ENCODE data around the gene KRTAP10-8.

- no peak for TF ChIP-seq GATA3 (IDR thresholded peaks at IDR 0.05; ENCODE audit: low read depth, low read length)
- TF ChIP-seq GATA2 (IDR thresholded peaks at IDR 0.05; ENCODE audit: low read depth, low read length) = no peak
Measured at GRCh38 chr21:44569861-44570517, 41.9 kb upstream of the KRTAP10-8 start.
